Amniotic epithelial cell (primary cell): ENCODE results near the gene NAV2.

Experiments
- DNase-seq: peaks from one replicate; pipeline ENCODE4 v3.0.0-alpha.2; 2010; ENCODE audit warnings: low read depth

NAV2 gene

GRCh38 chr11:20160425-20161229, 448.0 kb downstream of the NAV2 start, which contains the start of gene DBX1:
Gene DBX1, minus strand, starts transcription at chr11:20160475. Its CDS starts 151 bp downstream, at chr11:20160324.
- DNase-seq: no peak

DNA sequence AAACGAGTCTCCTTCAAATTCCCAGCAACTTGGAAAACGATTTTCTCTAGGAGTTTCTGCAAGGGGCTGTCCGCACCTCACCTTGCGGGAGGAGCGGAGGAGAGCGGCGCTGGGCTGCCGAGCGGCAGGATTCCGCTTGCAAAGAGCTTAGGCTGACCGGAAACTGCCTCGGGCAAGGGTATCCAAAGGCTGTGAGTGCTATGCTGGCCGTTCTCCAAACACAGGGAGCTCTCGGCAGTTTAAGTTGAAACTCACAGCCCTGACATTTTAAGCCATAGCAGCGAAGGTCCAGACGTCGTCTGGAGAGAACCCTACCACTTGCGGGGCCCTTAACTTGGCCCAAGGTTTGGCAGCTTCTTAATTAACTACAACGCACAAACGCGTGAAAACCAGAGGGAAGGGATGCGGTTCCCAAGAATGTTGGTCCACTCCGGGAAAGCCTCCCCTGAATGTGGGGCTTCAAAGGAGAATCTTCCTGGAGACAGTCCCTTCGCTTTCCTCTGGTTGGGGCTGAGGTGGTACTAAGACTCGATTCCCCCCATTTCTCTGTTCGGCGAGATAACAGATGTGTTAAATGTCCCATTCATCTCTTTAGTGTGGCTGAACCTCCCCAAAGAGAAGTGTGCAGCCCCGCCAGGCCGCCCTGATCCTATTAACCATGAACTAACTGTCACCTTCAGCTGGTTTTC, 448.7 kb downstream of the NAV2 start:
- no peak for DNase-seq

- DNase-seq: no peak
These were observed 449.5 kb downstream of the NAV2 start for GRCh38 chr11:20161923-20162744.

DNA sequence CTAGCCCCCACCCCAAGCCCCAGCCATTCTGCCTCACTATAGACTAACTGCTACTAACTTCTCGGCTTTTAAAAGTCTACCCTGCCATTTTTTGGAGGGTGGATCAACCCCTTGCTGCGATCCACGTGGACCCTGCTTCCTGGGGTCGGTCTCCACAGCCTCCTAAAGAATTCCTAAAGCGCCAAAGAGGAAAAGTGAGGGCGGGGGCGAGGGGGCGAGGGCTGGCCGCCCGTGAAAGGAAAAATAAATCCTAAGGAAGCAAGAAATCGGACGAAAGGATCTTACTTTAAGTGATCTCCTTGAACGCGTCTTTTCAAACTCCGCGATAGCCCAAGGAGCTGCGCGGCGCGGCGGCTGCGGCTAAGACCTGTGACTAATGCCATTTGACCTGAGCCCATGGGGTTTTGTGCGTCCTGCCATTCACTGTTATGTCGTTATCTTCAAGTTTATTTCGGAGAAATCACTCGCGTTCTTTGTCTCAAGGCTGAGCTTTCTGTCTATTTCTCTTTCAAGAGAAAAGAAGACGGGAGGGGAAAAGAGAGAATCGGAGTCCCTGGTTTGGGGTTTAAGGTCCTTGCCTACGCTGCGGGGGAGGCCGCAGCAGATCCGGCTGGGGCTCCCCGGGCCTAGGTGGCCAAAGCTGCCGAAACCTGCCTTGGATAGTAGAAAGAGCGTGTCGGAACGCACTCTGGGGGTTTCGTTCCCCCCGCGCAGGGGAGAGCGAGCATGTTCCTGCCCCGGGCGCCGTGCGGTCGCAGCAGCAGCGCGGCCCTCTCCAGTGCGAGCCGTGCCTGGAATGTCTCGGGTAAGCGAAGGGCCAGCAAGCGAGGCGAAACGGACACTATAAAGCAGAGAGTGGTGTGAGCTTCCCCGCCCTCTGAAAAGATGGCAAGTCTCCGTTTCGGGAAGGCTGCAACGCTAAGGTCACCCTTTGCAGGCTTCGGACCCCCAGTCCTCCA, 450.5 kb downstream of the NAV2 start:
- DNase-seq: peak; percentile 23

DNA sequence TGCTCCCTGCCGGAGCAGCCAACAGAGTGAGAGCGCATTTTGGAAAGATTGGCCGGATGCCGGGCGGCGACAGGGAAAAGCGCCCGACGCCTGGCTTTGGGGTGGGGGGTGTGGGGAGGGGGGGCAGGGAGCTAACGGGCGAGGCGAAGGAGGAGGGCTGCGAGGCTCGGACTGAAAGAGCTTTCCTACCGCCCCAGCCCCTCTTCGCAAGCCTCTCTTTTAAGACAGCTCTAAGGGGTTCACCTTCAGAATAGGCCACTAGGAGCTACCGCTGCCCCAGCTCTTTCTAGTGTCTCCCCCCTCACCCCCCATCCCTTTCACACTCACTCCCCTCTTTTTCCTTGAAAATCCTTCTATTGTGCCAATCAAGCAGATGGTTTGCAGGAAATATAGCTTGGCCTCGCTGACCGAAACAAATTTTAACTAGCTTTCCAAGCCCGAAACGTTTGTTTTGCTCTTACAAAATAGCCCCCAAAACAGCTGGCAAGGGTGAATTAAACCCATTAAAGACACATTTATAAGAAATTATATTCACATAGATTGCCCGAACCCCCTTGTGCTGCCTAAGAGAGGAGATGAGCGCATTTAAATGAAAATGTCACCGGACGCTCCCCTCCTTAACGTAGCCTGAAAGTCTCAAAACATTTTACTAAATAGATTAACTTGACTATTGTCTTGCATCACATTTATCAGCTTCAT, 451.3 kb downstream of the NAV2 start:
- no peak for DNase-seq
